HG02943 (cell line): ENCODE results near the gene CCL20.
"Not testable (repeated sequence)": the region's sequence is repeated elsewhere in the genome, so short reads cannot be mapped to it uniquely, and the experiment has no call there.

Source experiments
- ATAC-seq: cut with Tn5 transposase; IDR thresholded peaks from one replicate; pipeline ENCODE4 v1.9.1; 2021; ENCODE audit warnings: mild to moderate bottlenecking, low read depth, moderate library complexity; ENCODE audit not compliant: unreplicated experiment

The CCL20 gene

GRCh38 chr2:227828477-227828912, 14.9 kb downstream of the CCL20 start:
- no peak for ATAC-seq

GRCh38 chr2:227829337-227829736, 15.7 kb downstream of the CCL20 start:
- ATAC-seq, result no peak

DNA sequence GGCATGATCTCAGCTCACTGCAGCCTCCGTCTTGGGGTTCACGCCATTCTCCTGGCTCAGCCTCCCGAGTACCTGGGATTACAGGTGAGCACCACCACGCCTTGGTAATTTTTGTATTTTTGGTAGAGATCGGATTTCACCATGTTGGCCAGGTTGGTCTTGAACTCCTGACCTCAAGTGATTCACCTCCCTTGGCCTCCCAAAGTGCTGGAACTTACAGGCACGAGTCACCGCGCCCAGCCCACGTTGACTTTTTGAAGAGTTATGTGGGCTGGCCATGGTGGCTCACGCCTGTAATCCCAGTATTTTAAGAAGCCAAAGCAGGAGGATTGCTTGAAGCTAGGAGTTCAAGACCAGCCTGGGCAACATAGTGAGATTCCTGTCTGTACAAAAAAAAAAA, 20.8 kb downstream of the CCL20 start:
- ATAC-seq, result no peak

DNA sequence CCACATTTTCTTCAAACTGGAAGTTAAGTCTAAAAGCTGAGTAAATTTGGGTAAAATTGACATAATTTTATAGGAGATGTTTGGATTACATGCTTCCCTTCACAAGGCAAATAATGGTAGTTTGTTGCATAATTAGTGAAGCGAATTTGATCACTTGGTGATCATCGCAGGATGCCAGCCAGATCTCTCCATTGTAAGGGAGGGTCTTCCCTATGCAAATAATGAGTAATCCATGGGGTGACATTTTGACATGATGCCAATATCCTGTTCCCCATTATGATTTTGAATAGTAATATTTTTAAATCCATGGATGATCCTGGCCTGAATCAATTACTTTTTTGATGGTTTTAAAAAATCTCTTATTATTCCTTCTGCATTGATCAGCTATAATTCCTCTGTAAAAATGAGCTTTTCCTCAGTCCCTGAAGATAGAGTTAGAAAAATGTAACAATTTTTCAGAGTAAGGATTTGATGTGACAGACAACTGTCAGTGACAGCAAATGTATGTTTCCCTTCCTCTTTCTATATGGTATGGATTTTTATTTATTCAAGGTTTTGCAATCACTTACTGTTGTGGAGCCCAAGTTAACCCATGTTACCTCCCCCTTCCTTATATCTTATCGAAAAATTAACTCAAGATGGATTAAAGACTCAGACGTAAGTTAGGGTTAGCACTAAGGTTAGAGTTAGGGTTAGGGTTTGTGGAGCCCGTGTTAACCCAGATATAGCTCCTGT, 21.4 kb downstream of the CCL20 start:
- no peak for ATAC-seq

GRCh38 chr2:227839339-227840129, 25.9 kb downstream of the CCL20 start:
- not testable (repeated sequence) for ATAC-seq

- ATAC-seq, result no peak
These were observed 33.2 kb downstream of the CCL20 start for GRCh38 chr2:227846831-227847230.

DNA sequence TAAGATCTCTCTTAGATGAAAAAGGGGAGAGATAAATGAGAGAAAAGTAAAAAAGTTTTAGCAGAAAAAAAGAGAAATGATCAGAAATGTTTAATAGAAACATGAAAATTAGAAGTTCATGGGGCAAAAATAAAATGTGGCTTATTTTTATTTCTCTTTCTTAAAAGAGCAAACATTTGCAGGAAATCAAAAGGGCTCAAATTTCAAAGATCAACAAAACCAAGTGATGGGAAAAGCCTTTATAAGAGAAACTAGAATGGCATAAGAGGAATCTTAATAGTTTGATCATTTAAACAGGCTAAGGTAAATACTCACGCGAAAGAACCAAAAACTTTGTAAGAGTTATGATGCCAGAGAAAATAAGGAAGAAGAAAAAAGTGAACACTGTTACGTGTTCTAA, 34.5 kb downstream of the CCL20 start:
- ATAC-seq, result no peak

GRCh38 chr2:227848586-227848985, 34.9 kb downstream of the CCL20 start:
- no peak for ATAC-seq

- no peak for ATAC-seq
These were observed 36.3 kb downstream of the CCL20 start for GRCh38 chr2:227849906-227850305.

GRCh38 chr2:227853204-227853629, 39.6 kb downstream of the CCL20 start:
- ATAC-seq, result no peak

GRCh38 chr2:227853765-227854271, 40.2 kb downstream of the CCL20 start:
- no peak for ATAC-seq

DNA sequence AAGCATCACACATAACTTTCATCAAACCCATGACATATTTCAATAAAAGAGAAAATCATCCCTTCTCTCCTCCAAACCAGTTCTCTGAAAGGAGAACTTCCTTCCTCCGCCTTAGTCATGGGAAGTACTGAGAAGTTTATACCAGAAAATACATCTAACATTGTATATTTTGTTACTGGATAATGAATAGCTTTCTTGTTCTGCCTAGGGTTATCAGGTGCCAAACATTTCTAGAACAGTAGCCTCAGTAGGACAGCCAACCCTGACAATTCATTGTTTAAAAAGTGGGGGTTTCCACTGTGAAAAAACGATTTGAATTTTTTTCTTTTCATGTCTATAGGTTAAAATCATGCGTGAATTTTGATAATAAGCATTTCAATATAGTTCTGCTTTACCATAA, 41.8 kb downstream of the CCL20 start:
- no peak for ATAC-seq

DNA sequence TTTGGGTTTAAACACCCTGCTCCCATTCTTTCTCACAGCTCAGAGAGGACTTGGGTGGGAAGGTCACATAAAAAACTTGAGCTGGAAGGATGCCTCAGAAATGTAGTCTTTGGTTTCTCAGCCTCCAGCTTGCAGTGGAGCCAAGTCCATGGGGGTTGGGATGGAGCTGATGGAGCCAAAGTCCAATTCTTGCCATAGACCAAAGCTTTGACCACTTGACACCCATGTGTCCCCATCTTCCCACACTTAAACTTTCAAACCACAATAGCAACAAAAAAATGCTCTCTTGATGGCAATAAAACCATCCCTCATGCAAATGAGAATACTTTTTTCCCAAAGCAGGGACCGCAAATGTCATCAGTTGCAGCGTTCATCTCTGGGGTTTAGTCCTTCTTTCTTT, 43.1 kb downstream of the CCL20 start:
- no peak for ATAC-seq

- ATAC-seq, result no peak
These were observed 46.6 kb downstream of the CCL20 start for GRCh38 chr2:227860221-227860641.

GRCh38 chr2:227861011-227861410, 47.4 kb downstream of the CCL20 start:
- no peak for ATAC-seq

DNA sequence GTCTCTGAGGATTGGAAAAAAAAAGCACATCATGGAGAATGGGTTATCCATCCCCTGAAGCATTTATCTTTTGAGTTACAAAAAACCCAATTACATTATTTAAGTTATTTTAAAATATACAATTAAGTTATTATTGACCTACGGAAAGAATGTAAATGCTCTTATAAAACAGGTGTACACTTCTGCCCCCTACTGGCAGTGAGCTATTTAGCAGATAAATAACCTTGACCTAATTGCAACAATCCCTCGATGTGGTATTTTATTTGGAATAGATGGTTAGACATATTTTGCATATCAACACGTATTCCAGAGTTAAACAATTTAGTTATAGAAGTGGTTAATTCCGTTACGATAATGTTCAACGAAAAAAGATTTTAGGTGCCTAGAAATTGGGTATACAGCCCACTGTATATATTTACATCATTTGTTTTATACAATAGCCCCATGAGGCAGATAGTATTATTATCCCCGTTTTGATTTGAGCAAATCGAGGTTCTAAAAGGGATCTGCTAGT, 48.6 kb downstream of the CCL20 start:
- no peak for ATAC-seq

- ATAC-seq, result no peak
These were observed 49.3 kb downstream of the CCL20 start for GRCh38 chr2:227862741-227863588.

DNA sequence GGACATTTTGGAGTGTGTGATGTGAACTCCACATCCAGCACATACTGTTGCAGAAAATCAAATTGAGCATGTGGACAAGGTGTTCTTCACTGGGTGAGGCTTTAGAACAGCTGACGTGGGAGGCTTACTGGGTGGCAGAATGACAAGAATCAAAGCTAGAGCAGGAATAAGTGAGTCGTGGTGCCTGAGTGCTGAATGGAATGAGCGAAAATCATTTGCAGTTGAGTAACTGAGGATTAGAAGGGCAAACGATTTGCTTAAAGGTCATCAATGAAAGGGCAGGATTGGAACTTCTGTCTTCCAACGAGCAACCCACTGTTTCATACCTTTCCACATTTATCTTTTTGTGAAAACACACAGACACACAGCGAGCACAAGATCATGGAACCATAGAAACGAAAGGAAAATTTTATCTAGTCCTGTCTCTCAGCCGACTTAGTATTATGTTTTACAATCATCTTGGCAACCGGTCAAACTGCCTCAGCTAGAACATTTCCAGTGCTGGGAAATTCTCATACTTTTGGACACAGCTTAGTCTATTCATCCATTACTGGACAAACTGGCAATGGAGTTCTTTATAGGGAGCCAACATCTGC, 50.6 kb downstream of the CCL20 start:
- ATAC-seq, result no peak

DNA sequence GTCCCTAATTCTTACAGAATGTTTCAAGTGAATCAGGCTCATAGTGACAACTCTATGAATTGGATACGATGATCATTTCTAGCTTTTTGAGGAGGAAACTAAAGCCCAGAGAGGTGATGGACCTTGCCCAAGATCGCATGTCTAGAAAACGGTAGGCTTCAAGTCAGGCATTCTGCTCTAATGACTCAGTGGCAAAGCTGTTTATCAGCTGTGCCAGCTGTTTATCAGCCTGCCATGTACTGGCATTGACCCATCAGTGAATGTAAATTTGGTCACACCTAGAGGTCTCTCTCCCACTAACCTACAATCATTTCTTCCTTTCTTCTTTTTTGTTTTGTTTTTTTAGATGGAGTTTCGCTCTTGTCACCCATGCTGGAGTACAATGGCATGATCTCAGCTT, 51.6 kb downstream of the CCL20 start:
- ATAC-seq, result no peak
